ENCODE data around the gene FGD6.

- TF ChIP-seq, protein P1, sequence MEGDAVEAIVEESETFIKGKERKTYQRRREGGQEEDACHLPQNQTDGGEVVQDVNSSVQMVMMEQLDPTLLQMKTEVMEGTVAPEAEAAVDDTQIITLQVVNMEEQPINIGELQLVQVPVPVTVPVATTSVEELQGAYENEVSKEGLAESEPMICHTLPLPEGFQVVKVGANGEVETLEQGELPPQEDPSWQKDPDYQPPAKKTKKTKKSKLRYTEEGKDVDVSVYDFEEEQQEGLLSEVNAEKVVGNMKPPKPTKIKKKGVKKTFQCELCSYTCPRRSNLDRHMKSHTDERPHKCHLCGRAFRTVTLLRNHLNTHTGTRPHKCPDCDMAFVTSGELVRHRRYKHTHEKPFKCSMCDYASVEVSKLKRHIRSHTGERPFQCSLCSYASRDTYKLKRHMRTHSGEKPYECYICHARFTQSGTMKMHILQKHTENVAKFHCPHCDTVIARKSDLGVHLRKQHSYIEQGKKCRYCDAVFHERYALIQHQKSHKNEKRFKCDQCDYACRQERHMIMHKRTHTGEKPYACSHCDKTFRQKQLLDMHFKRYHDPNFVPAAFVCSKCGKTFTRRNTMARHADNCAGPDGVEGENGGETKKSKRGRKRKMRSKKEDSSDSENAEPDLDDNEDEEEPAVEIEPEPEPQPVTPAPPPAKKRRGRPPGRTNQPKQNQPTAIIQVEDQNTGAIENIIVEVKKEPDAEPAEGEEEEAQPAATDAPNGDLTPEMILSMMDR (IDR thresholded peaks at IDR 0.05; ENCODE audit: insufficient read depth, low read length, poor library complexity, severe bottlenecking) = no peak
- no peak for TF ChIP-seq EZH2phosphoT487 (conservative IDR thresholded peaks at IDR 0.05; ENCODE audit: low read length)
These were observed 39.1 kb downstream of the FGD6 start for GRCh38 chr12:95178136-95178535.

Measured in SU-DHL-6 (cell line).